Measurements from ENCODE around the gene SEPTIN11. TPM values are rescaled to one million over a fixed set of nuclear protein-coding genes. Genes with fewer than 3 reads are reported as not detected.

SEPTIN11 gene
- total RNA-seq, 1 experiment from 2014 or later, result 77.3 TPM

DNA sequence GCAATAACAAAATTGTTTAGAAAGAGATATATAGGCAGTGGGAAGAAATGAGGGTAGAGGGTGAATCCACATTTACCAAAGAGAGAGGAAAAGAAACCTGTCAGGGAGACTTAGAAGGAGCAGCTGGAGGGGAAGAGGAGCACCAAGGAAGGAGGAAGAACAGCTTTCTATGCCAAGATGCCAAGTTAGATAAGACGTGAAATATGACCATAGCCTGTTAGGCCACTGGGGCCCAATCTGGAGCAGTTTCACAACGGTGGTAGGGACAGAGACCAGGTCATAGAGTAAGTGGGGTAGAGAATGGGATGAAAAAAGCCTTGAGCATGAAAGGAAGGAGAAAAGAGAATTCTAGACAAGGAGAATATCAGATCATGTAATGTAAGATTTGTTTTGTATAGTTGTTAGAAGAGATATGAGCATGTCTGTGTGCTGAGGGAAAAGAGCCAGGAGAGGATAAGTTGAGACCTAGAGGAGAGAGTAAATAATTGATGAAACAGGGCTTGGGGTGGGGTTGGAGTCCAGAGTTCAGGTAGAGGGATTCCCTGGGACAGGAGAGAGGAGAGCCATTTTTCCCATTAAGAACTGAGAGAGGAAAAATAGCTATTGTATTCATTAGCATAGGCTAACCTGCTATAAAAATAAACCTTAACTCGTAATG is 47.2 kb upstream of the SEPTIN11 start:
- H3K4me1 ChIP-seq (ENCODE audit: insufficient read depth, low read length), result no peaks in the 10 kb centered on the region; the same call in 1 of the 2 replicates
- no peaks in the 10 kb centered on the region for H4K20me1 ChIP-seq (ENCODE audit: control insufficient read depth, insufficient read depth, insufficient read length)
- no peak overlapping the region for H2AFZ ChIP-seq (ENCODE audit: low read length)
- H3K79me2 ChIP-seq (ENCODE audit: insufficient read depth, low read length), result no peaks in the 10 kb centered on the region
- H3K9ac ChIP-seq (ENCODE audit: extremely low read depth, insufficient read length, low read length), result no peak overlapping the region
- no peak overlapping the region for H2BK5ac ChIP-seq (ENCODE audit: insufficient read length, low read length)
- DNase-seq, result no peak
- H2BK120ac ChIP-seq (ENCODE audit: low read depth, low read length, poor library complexity, severe bottlenecking), result no peak overlapping the region
- H3K14ac ChIP-seq (ENCODE audit: insufficient read depth, low read length), result no peak overlapping the region
- H3K9me3 ChIP-seq (ENCODE audit: control insufficient read depth, low read depth, low read length), result peaks cover 14% of the 10 kb centered on the region
- no CpG with 5 or more reads among the region's 3 CpGs for WGBS (ENCODE audit: extremely low coverage, insufficient read length, low lambda C conversion rate)
- peaks cover 11% of the 10 kb centered on the region; the same call in 1 of the 2 replicates for H3K27me3 ChIP-seq (ENCODE audit: insufficient read depth, low read length)
- no peak overlapping the region for H2BK20ac ChIP-seq (ENCODE audit: low read depth, low read length, poor library complexity, severe bottlenecking)
- H3K79me1 ChIP-seq (ENCODE audit: insufficient read depth, low read depth, low read length, poor library complexity, severe bottlenecking), result no peaks in the 10 kb centered on the region
- no peak overlapping the region for H3K4ac ChIP-seq (ENCODE audit: low read depth, low read length)
- H3T11ph ChIP-seq (ENCODE audit: low read length), result no peak overlapping the region
- no peak overlapping the region for H4K5ac ChIP-seq (ENCODE audit: insufficient read length, low read depth, low read length)
- no peak overlapping the region for H2BK12ac ChIP-seq (ENCODE audit: insufficient read length, low read depth, low read length)
- no peak overlapping the region for H3K27ac Mint-ChIP-seq
- H3K18ac ChIP-seq (ENCODE audit: insufficient read length, low read depth, low read length), result no peak overlapping the region
- H3K56ac ChIP-seq (ENCODE audit: insufficient read length, low read depth, low read length), result no peak overlapping the region
- peaks cover 18 to 21% of the 10 kb centered on the region in 2 experiments for H3K4me1 Mint-ChIP-seq
- no peak overlapping the region for H3K23ac ChIP-seq (ENCODE audit: insufficient read length, low read depth, low read length)
- peaks cover 1 to 5% (median 5%) of the 10 kb centered on the region in 3 experiments; a peak in 4 of 7 replicates for H3K36me3 Mint-ChIP-seq (ENCODE audit: insufficient read depth in 1 of 3, low read depth in 3 of 3)
- TF ChIP-seq, protein P1, sequence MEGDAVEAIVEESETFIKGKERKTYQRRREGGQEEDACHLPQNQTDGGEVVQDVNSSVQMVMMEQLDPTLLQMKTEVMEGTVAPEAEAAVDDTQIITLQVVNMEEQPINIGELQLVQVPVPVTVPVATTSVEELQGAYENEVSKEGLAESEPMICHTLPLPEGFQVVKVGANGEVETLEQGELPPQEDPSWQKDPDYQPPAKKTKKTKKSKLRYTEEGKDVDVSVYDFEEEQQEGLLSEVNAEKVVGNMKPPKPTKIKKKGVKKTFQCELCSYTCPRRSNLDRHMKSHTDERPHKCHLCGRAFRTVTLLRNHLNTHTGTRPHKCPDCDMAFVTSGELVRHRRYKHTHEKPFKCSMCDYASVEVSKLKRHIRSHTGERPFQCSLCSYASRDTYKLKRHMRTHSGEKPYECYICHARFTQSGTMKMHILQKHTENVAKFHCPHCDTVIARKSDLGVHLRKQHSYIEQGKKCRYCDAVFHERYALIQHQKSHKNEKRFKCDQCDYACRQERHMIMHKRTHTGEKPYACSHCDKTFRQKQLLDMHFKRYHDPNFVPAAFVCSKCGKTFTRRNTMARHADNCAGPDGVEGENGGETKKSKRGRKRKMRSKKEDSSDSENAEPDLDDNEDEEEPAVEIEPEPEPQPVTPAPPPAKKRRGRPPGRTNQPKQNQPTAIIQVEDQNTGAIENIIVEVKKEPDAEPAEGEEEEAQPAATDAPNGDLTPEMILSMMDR (conservative IDR thresholded peaks at IDR 0.05), result no peak
- H4K8ac ChIP-seq (replicated peaks; ENCODE audit: insufficient read length, low read depth, low read length), result no peak overlapping the region
- H2BK15ac ChIP-seq (ENCODE audit: low read depth, low read length), result no peak overlapping the region
- no peak overlapping the region for H3K4me2 ChIP-seq (ENCODE audit: insufficient read depth, insufficient read length, low read length)
- H2AK5ac ChIP-seq (ENCODE audit: insufficient read length, low read length), result no peak overlapping the region
- no peak overlapping the region for H3K4me3 Mint-ChIP-seq
- peaks cover 29% of the 10 kb centered on the region for H3K27me3 Mint-ChIP-seq (ENCODE audit: low read depth)
- H3K9me3 Mint-ChIP-seq, result peaks cover 9 to 11% of the 10 kb centered on the region in 2 experiments; a peak in 4 of 5 replicates
- no peak overlapping the region for H4K91ac ChIP-seq (ENCODE audit: insufficient read length, low read depth, low read length)
- H3K23me2 ChIP-seq (ENCODE audit: insufficient read length, low read depth, low read length, poor library complexity, severe bottlenecking), result peaks cover 12% of the 10 kb centered on the region
- H3K27ac ChIP-seq (ENCODE audit: insufficient read length, low read depth, low read length), result no peak overlapping the region

All from H9 (cell line).